Activated naive CD4-positive, alpha-beta T cell treated with anti-CD3 and anti-CD28 coated beads, Interleukin-2, amount 50 U/mL, for 72 hours (primary cell): ENCODE results near the gene PYCARD. TPM values are rescaled to one million over a fixed set of nuclear protein-coding genes. Genes with fewer than 3 reads are reported as not detected.
"Not testable (repeated sequence)": the region's sequence is repeated elsewhere in the genome, so short reads cannot be mapped to it uniquely, and the experiment has no call there.

Source experiments
- ATAC-seq, 2 donors: fragments of 150-1000 bp; cut with Tn5 transposase; 2 replicates each; pipeline ENCODE4 v1.10.0; 2021; ENCODE audit warnings: mild to moderate bottlenecking in 2 of 2, moderate library complexity in 2 of 2
- DNase-seq, 2 donors: peaks; one replicate each; pipeline ENCODE4 v3.0.0; 2021 to 2022; ENCODE audit warnings: low spot score in 2 of 2
- H3K27ac Mint-ChIP-seq, 2 donors: one replicate each; pipeline ENCODE4 v1.8.0; 2022; ENCODE audit warnings: mild to moderate bottlenecking in 2 of 2, mixed read lengths in 2 of 2
- H3K36me3 Mint-ChIP-seq, 2 donors: one replicate each; pipeline ENCODE4 v1.8.0; 2022; ENCODE audit warnings: mixed read lengths in 2 of 2
- H3K9me3 Mint-ChIP-seq, 2 donors: one replicate each; pipeline ENCODE4 v1.8.0; 2022; ENCODE audit warnings: mixed read lengths in 2 of 2
- total RNA-seq, 2 donors: library from RNA; stranded (reverse); gene quantifications; one replicate each; pipeline ENCODE4 v1.2.3, GENCODE V29; 2022

The PYCARD gene
- 10 to 100 TPM in 1 of 2 donors, 1 to 10 TPM in 1; 1.2 to 19.7 TPM for total RNA-seq

DNA sequence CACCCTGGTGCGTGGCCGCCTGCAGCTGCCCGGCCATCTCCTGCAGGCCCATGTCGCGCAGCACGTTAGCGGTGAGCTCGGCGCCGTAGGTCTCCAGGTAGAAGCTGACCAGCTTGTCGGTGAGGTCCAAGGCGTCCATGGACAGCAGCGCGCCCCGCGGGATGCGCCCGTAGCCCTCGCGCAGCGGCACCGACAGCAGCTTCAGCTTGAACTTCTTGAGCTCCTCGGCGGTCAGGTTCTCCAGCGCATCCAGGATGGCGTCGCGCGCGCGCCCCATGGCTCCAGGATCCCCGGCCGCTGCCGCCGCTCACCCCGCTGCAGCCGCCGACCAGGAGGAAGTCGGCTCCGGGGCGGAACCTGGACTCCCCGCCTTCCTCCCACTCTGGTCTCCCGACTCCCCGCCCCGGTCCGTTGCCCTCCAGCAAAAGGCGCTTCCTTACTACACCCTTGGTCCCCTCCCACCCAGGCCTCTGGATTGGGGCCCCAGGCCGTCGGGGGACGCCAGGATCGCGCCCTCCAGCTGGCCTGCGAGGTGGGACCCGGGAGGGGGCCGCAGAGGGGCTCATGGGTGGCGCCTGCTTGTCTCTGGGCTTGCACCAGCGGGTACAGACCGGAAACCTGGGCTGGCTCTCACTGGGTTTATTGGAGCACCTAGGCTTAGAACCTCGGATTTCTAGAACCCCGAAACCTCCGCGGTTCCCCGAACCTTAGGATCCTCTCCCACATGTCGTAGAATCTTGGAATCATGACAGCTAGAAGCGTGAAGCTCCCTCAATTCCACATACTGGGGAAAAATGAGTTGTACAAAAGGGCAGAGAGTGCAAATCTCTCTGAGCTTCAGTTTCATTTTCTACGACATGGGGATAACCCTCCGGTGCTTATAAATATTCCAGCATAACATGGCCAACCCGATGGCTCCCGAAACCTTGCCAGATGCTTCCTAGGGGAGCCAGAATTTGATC, at the start of gene PYCARD:
Gene PYCARD (minus strand): TSS at position 347 of the 962 bp plus-strand sequence. CDS start 70 bp downstream, at position 277.
- Mint-ChIP-seq H3K9me3 (no peaks in the 10 kb centered on the region), H3K27ac (peak within 1 kb of the TSS; percentile 65 to 83), H3K36me3 (peaks cover 0 to 23% of the 10 kb centered on the region in 2 donors)
- ATAC-seq (peak; percentile 2 to 26), DNase-seq (no peak)

DNA sequence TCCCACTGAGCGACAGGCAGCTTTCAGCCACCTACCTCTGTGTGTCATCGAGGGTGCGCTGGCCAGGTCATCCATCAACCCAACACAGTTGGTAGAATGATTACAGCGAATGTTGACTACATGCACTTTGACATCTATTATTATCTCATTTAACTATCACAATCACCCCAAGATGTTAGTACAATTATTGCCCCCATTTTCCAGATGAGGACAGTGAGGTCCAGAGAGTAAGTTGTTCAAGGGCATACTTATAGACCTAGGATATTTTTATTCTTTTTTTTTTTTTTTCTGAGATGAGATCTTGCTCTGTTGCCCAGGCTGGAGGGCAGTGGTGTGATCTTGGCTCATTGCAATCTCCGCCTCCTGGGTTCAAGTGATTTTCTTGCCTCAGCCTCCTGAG, 48.9 kb upstream of the PYCARD start:
- Mint-ChIP-seq H3K9me3 (no peaks in the 10 kb centered on the region), H3K36me3 (no peaks in the 10 kb centered on the region), H3K27ac (peak overlapping the region in 1 of 2 donors; percentile 62)
- no peak for ATAC-seq
- DNase-seq = no peak

DNA sequence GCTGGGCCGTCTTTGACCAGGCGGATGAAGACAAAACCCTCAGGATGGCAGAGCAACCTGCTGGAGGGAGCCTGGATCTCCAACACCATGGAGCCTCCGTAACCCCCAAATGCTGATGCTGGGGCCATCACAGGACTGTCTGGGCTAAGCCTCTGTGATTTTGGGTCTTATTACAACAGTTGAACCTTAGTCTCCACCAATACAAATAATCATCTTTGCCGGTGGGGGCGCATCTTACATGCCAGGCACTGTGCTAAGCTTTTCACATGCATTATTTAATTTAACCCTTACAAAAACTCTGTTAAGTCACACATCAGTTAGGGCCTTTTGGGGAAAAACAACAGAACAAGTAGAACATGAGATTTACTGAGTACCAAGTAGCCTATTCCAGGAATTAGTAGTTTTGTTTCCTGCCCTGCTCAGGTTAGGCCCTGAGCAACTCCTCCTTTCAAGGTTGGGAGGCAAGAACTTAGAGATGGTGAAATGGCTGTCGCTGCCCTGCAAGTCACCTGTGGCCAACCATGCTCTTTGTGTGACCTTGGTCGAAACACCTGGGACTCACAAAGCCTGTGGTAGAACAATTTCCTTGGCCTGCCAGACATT, 48.3 kb upstream of the PYCARD start:
- no peaks in the 10 kb centered on the region for H3K36me3 Mint-ChIP-seq
- H3K27ac Mint-ChIP-seq = peak overlapping the region in 1 of 2 donors; percentile 80
- ATAC-seq (peak in 1 of 2 donors; percentile 75), DNase-seq (no peak)
- no peaks in the 10 kb centered on the region for H3K9me3 Mint-ChIP-seq

DNA sequence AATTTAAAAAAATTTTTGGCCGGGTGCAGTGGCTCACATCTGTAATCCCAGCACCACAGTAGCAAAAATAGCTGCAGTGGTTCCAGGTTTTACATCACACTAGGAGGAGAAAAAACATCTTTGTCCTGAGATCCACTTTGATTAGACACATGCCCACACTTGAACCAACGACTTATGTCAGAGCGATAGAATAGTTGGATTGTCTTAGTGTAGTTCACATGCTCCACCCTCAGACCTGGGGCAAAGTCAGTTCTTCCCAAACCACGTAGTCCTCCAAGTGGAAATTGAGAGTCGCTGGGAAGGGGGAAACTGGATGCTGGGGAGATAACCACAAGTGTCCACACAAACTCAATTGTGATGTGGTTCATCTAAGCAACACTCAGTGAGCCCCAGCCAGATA, 45.8 kb upstream of the PYCARD start:
- H3K9me3 Mint-ChIP-seq = no peaks in the 10 kb centered on the region
- H3K27ac Mint-ChIP-seq = no peak overlapping the region
- ATAC-seq = no peak
- no peaks in the 10 kb centered on the region for H3K36me3 Mint-ChIP-seq
- DNase-seq = no peak

DNA sequence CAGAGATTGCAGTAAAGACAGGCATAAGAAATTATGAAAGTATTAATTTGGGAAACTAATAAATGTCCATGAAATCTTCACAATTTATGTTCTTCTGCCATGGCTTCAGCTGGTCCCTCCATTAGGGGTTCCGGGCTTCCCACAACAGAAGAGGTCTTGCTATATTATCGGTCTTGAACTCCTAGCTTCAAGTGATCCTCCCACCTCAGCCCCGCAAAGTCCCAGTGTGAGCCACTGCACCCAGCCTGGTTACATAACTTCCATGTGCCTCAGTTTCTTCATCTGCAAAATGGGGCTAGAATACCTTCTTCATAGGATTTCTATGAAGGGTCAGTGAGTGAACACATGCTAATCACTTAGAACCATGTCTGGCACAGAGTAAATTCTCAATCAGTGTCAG, 43.7 kb upstream of the PYCARD start:
- ATAC-seq = no peak
- no peaks in the 10 kb centered on the region for H3K9me3 Mint-ChIP-seq
- DNase-seq = no peak
- H3K27ac Mint-ChIP-seq = no peak overlapping the region
- H3K36me3 Mint-ChIP-seq = no peaks in the 10 kb centered on the region

DNA sequence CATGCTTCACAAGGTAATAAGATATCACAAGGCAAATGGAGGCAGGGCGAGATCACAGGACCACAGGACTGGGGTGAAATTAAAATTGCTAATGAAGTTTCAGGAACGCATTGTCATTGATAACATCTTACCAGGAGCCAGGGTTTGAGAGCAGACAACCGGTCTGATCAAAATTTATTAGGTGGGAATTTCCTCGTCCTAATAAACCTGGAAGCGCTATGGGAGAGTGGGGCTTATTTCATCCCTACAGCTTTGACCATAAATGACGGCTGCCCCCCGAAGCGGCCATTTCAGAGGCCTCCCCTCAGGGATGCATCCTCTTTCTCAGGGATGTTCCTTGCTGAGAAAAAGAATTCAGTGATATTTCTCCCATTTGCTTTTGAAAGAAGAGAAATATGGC, 43.0 kb upstream of the PYCARD start:
- not testable (repeated sequence) for H3K36me3 Mint-ChIP-seq, H3K27ac Mint-ChIP-seq, ATAC-seq, H3K9me3 Mint-ChIP-seq, DNase-seq

DNA sequence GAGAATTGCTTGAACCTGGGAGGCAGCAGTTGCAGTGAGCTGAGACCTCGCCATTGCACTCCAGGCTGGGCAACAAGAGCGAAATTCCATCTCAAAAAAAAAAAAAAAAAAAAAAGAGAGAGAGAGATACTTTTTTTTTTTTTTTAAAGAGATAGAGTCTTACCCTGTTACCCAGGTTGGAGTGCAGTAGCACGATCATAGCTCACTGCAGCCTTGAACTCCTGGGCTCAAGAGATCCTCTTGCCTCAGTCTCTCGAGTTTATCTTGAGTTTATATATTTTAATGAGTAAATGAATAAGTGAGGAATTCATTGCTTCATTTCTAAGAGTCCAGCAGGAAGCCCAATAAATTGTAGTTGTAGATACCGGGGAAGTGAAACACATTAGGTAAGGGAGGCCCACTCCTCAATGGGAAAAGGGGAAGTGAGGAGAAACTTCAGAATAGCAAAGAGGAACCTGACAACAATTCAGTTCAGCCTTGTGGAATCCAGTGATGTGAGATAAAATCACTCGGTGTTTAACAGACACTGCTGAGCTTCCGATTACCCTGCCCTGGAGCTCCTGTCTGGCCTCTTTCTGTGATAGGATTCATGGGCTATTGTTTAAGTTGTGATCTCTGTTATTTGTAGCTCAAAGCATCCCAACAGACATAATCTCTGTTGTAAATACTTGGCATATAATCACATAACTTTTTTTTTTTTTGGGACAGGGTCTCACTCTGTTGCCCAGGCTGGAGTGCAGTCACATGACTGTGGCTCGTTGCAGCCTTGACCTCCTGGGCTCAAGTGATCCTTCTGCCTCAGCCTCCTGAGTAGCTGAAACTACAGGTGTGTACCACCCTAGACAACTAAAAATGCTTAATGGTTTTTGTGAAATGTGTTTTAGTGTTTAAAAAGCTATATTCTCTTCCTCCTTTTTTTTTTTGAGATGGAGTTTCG, 41.4 kb upstream of the PYCARD start:
- no peak for ATAC-seq
- H3K9me3 Mint-ChIP-seq = no peaks in the 10 kb centered on the region
- no peak for DNase-seq
- H3K36me3 Mint-ChIP-seq = no peaks in the 10 kb centered on the region
- H3K27ac Mint-ChIP-seq = no peak overlapping the region

DNA sequence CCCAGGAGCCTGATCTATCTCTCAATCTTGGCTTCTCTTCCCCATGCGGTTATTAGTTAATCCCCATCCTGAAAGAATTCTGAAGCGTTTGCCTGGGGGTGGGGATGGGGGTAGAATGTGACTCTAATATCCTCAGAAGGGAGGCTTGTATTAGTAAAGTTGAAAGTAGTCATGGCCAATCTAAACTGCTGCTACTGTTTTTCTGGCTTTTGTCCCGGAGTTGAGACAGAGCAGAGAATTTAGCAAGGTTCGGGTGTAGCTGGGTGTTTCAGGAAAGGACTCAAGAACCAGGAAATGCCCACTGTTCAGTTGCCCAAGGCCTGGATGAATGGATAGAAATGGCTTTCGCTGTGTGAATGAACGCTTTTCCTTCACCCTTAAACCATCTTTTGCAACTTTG, 39.6 kb upstream of the PYCARD start:
- DNase-seq (no peak), ATAC-seq (no peak)
- Mint-ChIP-seq H3K9me3 (no peaks in the 10 kb centered on the region), H3K36me3 (no peaks in the 10 kb centered on the region), H3K27ac (no peak overlapping the region)

DNA sequence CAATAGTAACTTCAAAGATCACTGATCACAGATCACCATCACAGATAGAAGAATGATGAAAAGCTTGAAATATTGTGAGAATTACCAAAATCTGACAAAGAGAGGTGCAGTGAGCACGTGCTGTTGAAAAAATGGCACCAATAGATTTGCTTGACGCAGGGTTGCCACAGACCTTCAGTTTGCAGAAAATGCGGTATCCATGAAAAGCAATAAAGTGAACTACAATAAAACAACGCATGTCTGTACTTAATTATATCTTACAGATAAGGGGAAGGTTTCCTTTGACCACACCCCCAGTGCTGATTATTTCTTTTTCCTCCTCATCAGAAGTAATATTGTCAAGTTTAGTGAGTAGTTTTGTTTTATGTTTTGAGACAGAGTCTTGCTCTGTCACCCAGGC, 35.5 kb upstream of the PYCARD start:
- no peak overlapping the region for H3K27ac Mint-ChIP-seq
- ATAC-seq (no peak), DNase-seq (no peak)
- H3K9me3 Mint-ChIP-seq = peaks cover 4 to 5% of the 10 kb centered on the region in 2 donors
- H3K36me3 Mint-ChIP-seq = no peaks in the 10 kb centered on the region

DNA sequence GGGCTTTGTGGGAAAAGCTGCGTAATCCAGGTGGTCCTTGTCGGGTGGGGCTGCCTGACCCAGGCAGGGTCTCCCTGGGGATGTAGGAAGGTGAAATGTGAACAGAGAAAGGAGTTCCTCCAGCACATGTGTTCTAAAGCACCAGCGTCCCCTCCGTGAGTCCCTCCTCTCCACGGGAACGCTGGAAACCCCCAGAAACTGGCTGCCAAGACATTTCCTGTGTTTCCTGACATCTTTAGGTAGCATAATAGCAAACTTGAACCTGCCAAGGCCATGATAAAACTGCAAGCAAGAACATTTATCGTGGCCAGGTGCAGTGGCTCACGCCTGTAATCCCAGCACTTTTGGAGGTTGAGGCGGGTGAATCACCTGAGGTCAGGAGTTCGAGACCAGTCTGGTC, 26.9 kb upstream of the PYCARD start:
- peaks cover 4 to 5% of the 10 kb centered on the region in 2 donors for H3K9me3 Mint-ChIP-seq
- ATAC-seq = no peak
- no peak overlapping the region for H3K27ac Mint-ChIP-seq
- H3K36me3 Mint-ChIP-seq = no peaks in the 10 kb centered on the region
- no peak for DNase-seq

DNA sequence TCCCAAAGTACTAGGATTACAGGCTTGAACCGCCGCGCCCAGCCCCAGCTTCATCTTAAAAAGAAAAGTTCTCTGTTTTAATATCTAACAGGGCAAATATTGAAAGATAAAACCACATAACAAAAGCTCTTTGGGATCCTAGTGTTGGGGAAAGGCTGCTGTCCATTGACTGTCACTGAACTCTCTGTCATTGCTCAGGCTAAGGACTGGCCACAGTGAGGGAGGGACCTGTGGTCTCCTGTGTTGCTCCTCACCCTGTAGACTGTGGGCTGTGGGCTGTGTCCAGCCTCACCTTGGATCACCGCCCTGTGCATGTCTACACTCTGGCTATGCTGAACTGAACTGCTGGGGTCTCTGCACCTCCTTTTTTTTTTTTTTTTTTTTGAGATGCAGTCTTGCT, 25.6 kb upstream of the PYCARD start:
- ATAC-seq (no peak), DNase-seq (no peak)
- H3K9me3 Mint-ChIP-seq = no peaks in the 10 kb centered on the region
- no peak overlapping the region for H3K27ac Mint-ChIP-seq
- no peaks in the 10 kb centered on the region for H3K36me3 Mint-ChIP-seq

DNA sequence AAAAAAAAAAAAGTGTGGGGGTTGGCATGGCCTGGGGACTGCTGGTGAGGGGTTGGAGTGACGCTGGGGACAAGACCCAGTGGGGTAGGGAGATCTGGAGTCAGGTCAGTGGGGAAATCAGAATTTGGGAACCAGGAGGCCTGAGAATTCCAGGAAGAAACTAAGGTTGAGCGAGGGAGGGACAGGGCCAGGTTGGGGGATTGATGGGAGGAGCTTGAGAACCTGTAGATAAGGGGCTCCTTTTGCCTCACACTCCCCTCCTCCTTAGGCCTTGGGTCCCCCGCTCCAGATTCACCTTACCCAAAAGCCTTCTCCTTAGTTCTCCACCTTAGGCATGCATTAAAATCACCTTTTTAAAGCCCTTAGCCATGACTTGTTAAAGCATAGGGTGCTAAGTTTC, 22.6 kb upstream of the PYCARD start:
- Mint-ChIP-seq H3K36me3 (no peaks in the 10 kb centered on the region), H3K9me3 (no peaks in the 10 kb centered on the region), H3K27ac (no peak overlapping the region)
- ATAC-seq (no peak), DNase-seq (no peak)

DNA sequence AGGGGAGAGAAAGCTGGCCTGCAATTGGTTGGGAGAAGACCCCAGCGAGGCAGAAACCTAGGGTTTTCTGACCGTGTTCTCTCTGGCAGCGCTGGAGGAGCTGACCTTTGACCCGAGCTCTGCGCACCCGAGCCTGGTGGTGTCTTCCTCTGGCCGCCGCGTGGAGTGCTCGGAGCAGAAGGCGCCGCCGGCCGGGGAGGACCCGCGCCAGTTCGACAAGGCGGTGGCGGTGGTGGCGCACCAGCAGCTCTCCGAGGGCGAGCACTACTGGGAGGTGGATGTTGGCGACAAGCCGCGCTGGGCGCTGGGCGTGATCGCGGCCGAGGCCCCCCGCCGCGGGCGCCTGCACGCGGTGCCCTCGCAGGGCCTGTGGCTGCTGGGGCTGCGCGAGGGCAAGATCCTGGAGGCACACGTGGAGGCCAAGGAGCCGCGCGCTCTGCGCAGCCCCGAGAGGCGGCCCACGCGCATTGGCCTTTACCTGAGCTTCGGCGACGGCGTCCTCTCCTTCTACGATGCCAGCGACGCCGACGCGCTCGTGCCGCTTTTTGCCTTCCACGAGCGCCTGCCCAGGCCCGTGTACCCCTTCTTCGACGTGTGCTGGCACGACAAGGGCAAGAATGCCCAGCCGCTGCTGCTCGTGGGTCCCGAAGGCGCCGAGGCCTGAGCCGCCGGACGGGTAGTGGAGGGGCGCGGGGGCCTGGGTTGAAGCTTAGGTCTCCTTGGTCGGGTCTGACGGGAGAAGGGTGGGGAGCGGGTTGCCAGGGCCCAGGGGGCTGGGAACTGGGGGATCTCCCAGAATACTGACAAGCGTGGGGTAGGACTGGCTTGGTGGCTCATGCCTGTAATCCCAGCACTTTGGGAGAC, 21.8 kb upstream of the PYCARD start:
- DNase-seq (no peak), ATAC-seq (no peak)
- Mint-ChIP-seq H3K9me3 (no peaks in the 10 kb centered on the region), H3K27ac (no peak overlapping the region), H3K36me3 (no peaks in the 10 kb centered on the region)

DNA sequence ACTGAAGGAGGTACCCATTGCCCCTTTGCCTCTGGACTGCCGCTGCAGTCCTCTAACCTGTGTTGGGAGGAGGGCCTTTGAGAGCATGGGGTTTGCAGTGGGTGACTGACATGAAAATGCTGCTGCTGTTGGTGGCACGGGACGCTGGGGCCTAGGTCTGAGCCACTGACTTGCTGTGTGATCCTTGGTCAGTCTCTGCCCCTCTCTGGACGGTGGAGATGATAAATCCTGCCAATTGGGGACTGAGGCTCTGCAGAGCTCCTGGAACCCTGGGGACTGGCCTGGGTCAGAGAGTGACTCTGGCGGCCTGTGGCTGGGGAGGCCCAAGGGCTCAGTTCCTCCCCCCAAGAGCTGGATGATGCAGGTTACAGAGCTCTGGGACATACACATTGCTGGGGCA, 20.5 kb upstream of the PYCARD start:
- DNase-seq (no peak), ATAC-seq (no peak)
- Mint-ChIP-seq H3K9me3 (no peaks in the 10 kb centered on the region), H3K36me3 (no peaks in the 10 kb centered on the region), H3K27ac (peak overlapping the region in 1 of 2 donors; percentile 14)

DNA sequence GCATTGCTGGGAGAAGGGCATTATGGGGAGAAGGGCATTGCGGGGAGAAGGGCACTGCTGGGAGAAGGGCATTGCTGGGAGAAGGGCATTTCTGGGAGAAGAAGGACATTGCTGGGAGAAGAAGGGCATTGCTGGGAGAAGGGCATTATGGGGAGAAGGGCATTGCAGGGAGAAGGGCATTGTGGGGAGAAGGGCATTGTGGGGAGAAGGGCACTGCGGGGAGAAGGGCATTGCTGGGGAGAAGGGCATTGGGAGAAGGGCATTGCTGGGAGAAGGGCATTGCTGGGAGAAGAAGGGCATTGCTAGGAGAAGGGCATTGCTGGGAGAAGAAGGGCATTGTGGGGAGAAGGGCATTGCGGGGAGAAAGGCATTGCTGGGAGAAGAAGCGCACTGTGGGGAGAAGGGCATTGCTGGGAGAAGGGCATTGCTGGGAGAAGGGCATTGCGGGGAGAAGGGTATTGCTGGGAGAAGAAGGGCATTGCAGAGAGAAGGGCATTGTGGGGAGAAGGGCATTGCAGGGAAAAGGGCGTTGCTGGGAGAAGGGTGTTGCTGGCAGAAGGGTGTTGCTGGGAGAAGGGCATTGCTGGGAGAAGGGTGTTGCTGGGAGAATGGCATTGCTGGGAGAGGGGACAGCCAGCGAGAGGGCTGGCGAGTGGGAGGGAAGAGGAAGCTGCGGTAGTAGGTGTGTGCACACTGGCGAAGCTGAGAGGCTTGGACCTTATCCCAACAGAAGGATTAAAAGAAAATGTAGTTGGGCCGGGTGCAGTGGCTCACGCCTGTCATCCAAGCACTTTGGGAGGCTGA, 19.0 kb upstream of the PYCARD start:
- ATAC-seq (no peak), DNase-seq (no peak)
- H3K9me3 Mint-ChIP-seq = no peaks in the 10 kb centered on the region
- H3K27ac Mint-ChIP-seq = no peak overlapping the region
- H3K36me3 Mint-ChIP-seq = no peaks in the 10 kb centered on the region
